Left hindlimb (tissue), 1 donor: ENCODE results near the gene PGGT1B.
"Not testable (repeated sequence)": the region's sequence is repeated elsewhere in the genome, so short reads cannot be mapped to it uniquely, and the experiment has no call there.

Experiments used
- DNase-seq: peaks from one replicate; pipeline ENCODE4 v3.0.0-alpha.2; 2018

The PGGT1B gene

GRCh38 chr5:115257981-115258380 lies 4.7 kb downstream of the PGGT1B start:
- DNase-seq = no peak

- DNase-seq = not testable (repeated sequence)
Measured at GRCh38 chr5:115249379-115249778, 13.3 kb downstream of the PGGT1B start.

GRCh38 chr5:115246361-115246991 lies 16.2 kb downstream of the PGGT1B start:
- DNase-seq = no peak

- no peak for DNase-seq
Measured at GRCh38 chr5:115243412-115243811, 19.3 kb downstream of the PGGT1B start.

GRCh38 chr5:115241881-115242642 lies 20.6 kb downstream of the PGGT1B start:
- DNase-seq = no peak

- no peak for DNase-seq
Measured at GRCh38 chr5:115237066-115237465, 25.6 kb downstream of the PGGT1B start.

- DNase-seq = no peak
Measured at GRCh38 chr5:115236599-115236998, 26.1 kb downstream of the PGGT1B start.

GRCh38 chr5:115231598-115231997 lies 31.1 kb downstream of the PGGT1B start:
- DNase-seq = no peak

GRCh38 chr5:115229606-115230005 lies 33.1 kb downstream of the PGGT1B start:
- no peak for DNase-seq

- no peak for DNase-seq
Measured at GRCh38 chr5:115227281-115227680, 35.4 kb downstream of the PGGT1B start.

GRCh38 chr5:115214541-115214940 lies 48.1 kb downstream of the PGGT1B start:
- DNase-seq = no peak

- DNase-seq = no peak
Measured at GRCh38 chr5:115209279-115209678, 53.4 kb downstream of the PGGT1B start.

- no peak for DNase-seq
Measured at GRCh38 chr5:115202952-115203351, 59.7 kb downstream of the PGGT1B start.

- no peak for DNase-seq
Measured at GRCh38 chr5:115196161-115196560, 66.5 kb downstream of the PGGT1B start.

- no peak for DNase-seq
Measured at GRCh38 chr5:115194676-115195075, 68.0 kb downstream of the PGGT1B start.

- no peak for DNase-seq
Measured at GRCh38 chr5:115193295-115193694, 69.4 kb downstream of the PGGT1B start.

- DNase-seq = no peak
Measured at GRCh38 chr5:115192098-115192497, 70.6 kb downstream of the PGGT1B start.

GRCh38 chr5:115191474-115192031 lies 71.1 kb downstream of the PGGT1B start:
- DNase-seq = no peak

- DNase-seq = no peak
Measured at GRCh38 chr5:115190388-115190787, 72.3 kb downstream of the PGGT1B start.

- no peak for DNase-seq
Measured at GRCh38 chr5:115189866-115190265, 72.8 kb downstream of the PGGT1B start.

- DNase-seq = no peak
Measured at GRCh38 chr5:115186794-115187193, 75.9 kb downstream of the PGGT1B start.

GRCh38 chr5:115184770-115185169 lies 77.9 kb downstream of the PGGT1B start:
- DNase-seq = no peak

- no peak for DNase-seq
Measured at GRCh38 chr5:115181757-115182156, 80.9 kb downstream of the PGGT1B start.

GRCh38 chr5:115180165-115180709 lies 82.4 kb downstream of the PGGT1B start:
- DNase-seq = peak; percentile 45
